Left lobe of liver (tissue), 2 donors: ENCODE data around the gene EMC9. TPM values are rescaled to one million over a fixed set of nuclear protein-coding genes. Genes with fewer than 3 reads are reported as not detected.

Experiments
- ATAC-seq: fragments of 200-7000 bp; cut with Tn5 transposase; one replicate; pipeline ENCODE4 v1.9.1; 2020; ENCODE audit warnings: mild to moderate bottlenecking, moderate library complexity
- DNase-seq: peaks from one replicate; pipeline ENCODE4 v3.0.0-alpha.2; 2020; ENCODE audit warnings: low spot score
- total RNA-seq: library from RNA; stranded (reverse); gene quantifications from one replicate; pipeline ENCODE4 v1.2.1, GENCODE V29; 2021
- donor health status: DM: no; HTN: no; CAD: no; lungs with moderate emphysema.
- donor health status: DM: no; HTN: yes; CAD: no.

Gene EMC9
- total RNA-seq, 1 donor from 2014 or later: 24.2 TPM

- no peak for ATAC-seq
- no peak for DNase-seq
Observed at GRCh38 chr14:24149302-24149969, 8.0 kb upstream of the EMC9 start.

- peak; percentile 0 for ATAC-seq
Observed at GRCh38 chr14:24147761-24148428, 6.5 kb upstream of the EMC9 start.

GRCh38 chr14:24146978-24147760, 5.8 kb upstream of the EMC9 start, which contains the start of gene RNF31:
Gene RNF31, plus strand, starts transcription at chr14:24147498. Its CDS starts 201 bp downstream, at chr14:24147699.
- DNase-seq (peak; percentile 98), ATAC-seq (peak; percentile 87)

More at GRCh38 chr14:24147761-24148428, 6.5 kb upstream of the EMC9 start:
- no peak for DNase-seq

DNA sequence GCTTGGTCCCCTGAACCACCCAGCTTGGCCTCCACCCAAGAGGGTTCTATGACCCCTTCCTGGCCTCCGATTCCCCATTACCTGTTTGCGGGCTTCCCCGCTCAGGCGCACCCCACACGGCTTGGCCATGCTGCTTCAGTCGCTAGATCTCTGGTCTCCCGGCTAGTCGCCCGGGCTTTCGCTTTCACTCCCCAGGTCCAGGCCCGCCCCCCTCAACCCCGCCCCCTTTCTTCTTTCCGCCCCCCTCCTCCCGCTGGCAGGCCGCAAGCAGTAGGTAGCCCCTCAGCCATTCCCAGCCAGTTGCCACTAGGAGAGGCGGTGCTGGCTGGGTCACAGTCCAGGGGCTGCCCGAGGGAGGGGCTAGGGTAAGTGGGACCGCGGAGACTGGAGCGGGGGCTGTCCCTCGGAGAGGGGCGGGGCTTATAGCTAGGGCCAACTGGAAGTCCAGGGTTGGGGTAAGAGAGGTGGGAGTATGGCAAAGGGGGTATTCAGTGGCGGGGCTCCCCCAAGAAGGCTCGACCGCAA, 5.1 kb upstream of the EMC9 start, which contains the start of gene PSME2:
Gene PSME2 (minus strand): TSS at position 158 of the 525 bp plus-strand sequence. CDS start 29 bp downstream, at position 129.
- DNase-seq (peak; percentile 99), ATAC-seq (peak; percentile 83)

DNA sequence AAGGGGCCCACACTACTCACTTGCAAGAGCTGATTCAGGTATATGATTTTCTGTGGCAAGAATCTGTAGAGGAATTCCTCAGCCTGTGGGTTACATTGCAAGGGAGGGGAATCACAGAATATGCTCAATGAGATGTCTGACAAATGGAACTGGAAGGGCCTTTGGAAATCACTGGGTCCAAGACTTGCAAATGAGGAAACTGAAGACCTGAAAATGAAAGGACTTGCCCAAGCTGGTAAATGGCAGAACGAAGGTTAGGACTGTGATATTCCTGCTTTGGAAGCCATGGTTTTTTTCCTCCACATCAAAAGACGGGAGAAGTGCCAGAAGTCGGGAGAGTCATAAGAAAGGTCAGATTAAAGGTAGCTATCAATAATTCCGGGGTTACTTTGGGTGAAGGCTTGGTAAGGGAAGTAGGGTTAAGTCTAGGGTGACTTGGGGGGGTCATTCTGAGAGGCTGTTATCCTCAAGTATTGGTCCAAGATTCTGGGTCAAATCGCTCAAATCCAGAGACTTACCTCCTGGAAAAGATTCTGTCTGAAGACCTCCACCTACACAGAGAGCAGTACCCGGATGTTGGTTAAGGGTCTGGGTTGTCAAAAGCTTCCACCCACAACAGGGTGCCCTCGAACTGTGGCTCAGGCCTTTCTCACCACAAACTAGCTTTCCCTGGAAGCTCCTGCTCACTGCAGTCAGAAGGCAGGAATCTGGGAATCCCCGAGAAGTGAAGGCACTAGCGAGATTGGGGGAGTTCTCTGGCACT, 4.5 kb upstream of the EMC9 start:
- ATAC-seq (no peak), DNase-seq (no peak)

GRCh38 chr14:24145219-24145618, 3.8 kb upstream of the EMC9 start:
- ATAC-seq (no peak), DNase-seq (no peak)

- no peak for ATAC-seq
- DNase-seq: no peak
Observed at GRCh38 chr14:24144451-24144850, 3.1 kb upstream of the EMC9 start.

GRCh38 chr14:24143511-24143910, 2.1 kb upstream of the EMC9 start:
- ATAC-seq: no peak
- no peak for DNase-seq

DNA sequence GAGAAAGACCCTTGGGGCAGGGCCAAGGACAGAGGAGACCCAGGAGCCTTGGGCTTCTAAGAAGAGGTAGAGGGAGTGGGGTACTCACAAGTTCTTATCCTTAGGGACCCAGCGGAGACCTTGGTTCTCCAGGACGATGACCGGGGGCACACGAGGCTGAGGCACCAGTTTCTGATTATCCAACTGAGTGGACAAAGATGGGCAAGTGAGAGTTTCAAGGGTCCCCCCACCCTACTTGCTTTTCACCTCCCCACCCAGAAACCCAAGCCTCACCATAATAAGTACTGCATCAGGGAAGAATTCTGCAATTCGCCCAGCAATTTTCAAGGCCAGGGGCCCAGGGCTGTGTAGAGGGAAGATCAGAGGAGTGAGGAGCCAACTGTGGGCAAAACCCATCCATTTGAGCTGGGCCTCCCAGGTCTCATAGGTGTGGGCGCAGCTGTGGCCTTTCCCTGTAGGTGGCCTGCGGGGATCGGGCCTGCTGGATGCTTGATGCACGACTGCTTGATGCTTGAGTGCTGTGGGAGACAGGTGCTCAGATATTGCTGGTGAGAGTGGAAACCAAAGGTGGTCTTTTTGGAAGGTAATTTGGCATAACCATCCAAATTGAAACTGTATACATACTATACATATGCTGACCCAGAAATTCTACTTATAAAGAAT, 2.0 kb downstream of the EMC9 start:
- ATAC-seq (no peak), DNase-seq (no peak)

- no peak for ATAC-seq
- DNase-seq: no peak
Observed at GRCh38 chr14:24138396-24139271, 2.8 kb downstream of the EMC9 start.

GRCh38 chr14:24137529-24138395, 3.6 kb downstream of the EMC9 start:
- ATAC-seq: no peak
- DNase-seq: no peak

- DNase-seq (no peak), ATAC-seq (no peak)
Observed at GRCh38 chr14:24136684-24137528, 4.5 kb downstream of the EMC9 start.

DNA sequence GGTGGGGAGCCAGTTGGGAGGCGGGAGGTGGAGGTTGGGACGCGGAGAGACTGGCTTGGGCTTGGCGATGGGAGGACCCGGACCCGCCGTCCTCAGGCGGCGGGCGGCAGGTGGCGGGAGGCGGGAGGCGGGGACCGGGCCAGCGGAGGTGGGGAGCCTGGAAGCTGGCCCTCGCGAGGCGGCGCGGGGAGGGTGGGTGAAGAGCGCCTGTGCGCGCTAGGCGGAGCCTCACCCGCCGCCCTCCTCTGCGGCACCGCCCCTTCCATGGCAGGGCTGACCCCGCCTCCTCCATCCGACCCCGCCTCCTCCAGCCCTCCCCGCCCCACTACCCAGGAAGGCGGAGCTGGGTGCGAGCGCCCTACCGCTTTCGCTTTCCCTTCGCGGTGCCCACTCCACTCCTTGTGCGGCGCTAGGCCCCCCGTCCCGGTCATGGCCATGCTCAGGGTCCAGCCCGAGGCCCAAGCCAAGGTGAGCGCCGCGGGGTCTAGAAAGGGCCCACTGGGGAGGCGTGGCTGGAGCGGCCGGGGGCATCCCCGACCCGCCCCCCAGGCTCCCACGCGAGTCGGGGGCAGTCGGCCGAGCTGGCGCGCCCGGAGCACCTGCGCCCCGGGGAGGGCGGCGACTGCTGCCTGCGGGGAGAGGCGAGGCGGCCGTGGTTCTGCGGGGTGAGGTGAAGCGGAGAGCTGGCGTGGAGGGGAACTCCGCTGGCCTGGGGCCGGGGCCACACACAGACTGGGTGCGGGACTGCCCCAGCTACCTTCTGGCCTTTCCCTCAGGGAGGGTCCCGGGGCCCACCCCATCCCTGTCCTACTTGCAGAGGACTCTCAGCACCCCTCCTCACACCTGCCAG, 5.3 kb downstream of the EMC9 start, which contains the start of gene PSME1:
Gene PSME1 (plus strand): TSS at position 361 of the 850 bp plus-strand sequence. CDS start 69 bp downstream, at position 430.
- DNase-seq (peak; percentile 97), ATAC-seq (peak; percentile 86)

DNA sequence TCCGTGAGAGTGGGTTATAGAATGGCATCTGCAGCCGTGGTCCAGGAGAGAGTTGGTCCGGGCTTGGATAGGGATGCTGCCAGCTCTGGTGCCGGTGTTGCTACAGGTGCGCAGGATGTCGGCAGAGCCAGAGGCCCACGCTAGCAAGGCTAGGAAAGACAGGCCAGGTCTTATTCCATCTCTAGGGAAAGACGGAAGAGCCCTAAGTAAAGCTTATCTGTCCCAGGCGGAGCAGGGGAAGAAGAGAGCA, 5.9 kb downstream of the EMC9 start:
- ATAC-seq (no peak), DNase-seq (no peak)

GRCh38 chr14:24133735-24134134, 7.7 kb downstream of the EMC9 start:
- no peak for DNase-seq
- no peak for ATAC-seq

- ATAC-seq: no peak
- DNase-seq: no peak
Observed at GRCh38 chr14:24132976-24133375, 8.4 kb downstream of the EMC9 start.
